ENCODE results near the gene PRKAR2A.

The PRKAR2A gene

DNA sequence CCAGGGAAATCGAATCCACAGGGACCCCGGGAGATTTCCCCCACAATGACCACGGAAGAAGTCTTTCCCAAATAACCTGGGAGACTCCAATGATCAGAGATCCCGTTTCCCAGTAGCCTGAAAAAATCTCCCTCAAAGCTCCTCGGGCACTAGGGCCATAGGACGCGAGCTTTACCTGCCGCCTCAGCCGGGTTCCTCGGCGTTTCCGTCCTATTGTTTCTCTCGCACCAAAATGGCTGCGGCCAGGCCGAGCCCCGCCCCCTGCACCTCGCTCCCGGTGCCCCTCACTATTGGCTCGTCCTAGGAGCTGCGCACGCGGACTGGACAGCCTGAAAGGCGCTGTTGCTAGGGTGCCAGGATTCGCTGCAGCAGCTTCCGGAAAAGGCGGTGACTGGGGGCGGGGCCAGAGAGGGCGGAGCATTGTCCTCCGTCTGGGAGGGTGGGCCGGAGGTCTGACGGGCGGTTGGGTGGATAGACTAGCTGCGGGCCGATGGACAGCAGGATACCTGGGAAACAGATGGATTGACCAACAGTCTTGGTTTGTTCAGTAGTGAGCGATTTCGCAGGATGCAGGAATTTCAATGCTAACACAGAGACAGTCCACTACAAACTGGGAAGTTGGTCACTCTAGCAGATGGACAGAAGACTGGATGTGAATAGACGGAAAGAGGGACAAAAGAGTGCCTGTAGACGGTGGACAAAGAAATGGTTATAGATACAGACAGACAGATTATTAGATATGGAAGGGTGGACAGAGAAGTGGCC is 130.5 kb downstream of the PRKAR2A start, which contains the start of gene IP6K2:
Gene IP6K2, minus strand, starts transcription at position 240 of the 765 bp plus-strand sequence. CDS start 21,930 bp downstream, outside the sequence.
- DNase-seq (ENCODE audit: low read depth, low spot score), result peak; percentile 97
- in situ Hi-C loops (cut with HindIII; ENCODE audit: low sequenced_read_pairs), result no loop called here
- no peak for TF ChIP-seq CTCF (IDR thresholded peaks at IDR 0.05; ENCODE audit: low read depth, low read length)
- H3K4me3 ChIP-seq (ENCODE audit: low read depth, low read length), result peak within 1 kb of the TSS; percentile 74

- DNase-seq (ENCODE audit: low read depth, low spot score), result no peak
- in situ Hi-C loops (cut with HindIII; ENCODE audit: low sequenced_read_pairs), result no loop called here
- TF ChIP-seq CTCF (IDR thresholded peaks at IDR 0.05; ENCODE audit: low read depth, low read length), result no peak
- H3K4me3 ChIP-seq (ENCODE audit: low read depth, low read length), result peak overlapping the region; percentile 74
Observed at GRCh38 chr3:48716508-48716981, 131.1 kb downstream of the PRKAR2A start.

- DNase-seq (ENCODE audit: low read depth, low spot score), result peak; percentile 30
- no peak for TF ChIP-seq CTCF (IDR thresholded peaks at IDR 0.05; ENCODE audit: low read depth, low read length)
- peak overlapping the region; percentile 74 for H3K4me3 ChIP-seq (ENCODE audit: low read depth, low read length)
- in situ Hi-C loops (cut with HindIII; ENCODE audit: low sequenced_read_pairs), result no loop called here
Observed at GRCh38 chr3:48715174-48715800, 132.4 kb downstream of the PRKAR2A start.

GRCh38 chr3:48711727-48712126 is 135.9 kb downstream of the PRKAR2A start:
- TF ChIP-seq CTCF (IDR thresholded peaks at IDR 0.05; ENCODE audit: low read depth, low read length), result no peak
- H3K4me3 ChIP-seq (ENCODE audit: low read depth, low read length), result no peak overlapping the region
- peak; percentile 31 for DNase-seq (ENCODE audit: low read depth, low spot score)
- in situ Hi-C loops (cut with HindIII; ENCODE audit: low sequenced_read_pairs), result no loop called here

GRCh38 chr3:48709051-48709461 is 138.6 kb downstream of the PRKAR2A start:
- no peak overlapping the region for H3K4me3 ChIP-seq (ENCODE audit: low read depth, low read length)
- in situ Hi-C loops (cut with HindIII; ENCODE audit: low sequenced_read_pairs), result no loop called here
- no peak for DNase-seq (ENCODE audit: low read depth, low spot score)
- no peak for TF ChIP-seq CTCF (IDR thresholded peaks at IDR 0.05; ENCODE audit: low read depth, low read length)

GRCh38 chr3:48708481-48708889 is 139.2 kb downstream of the PRKAR2A start:
- in situ Hi-C loops (cut with HindIII; ENCODE audit: low sequenced_read_pairs), result no loop called here
- TF ChIP-seq CTCF (IDR thresholded peaks at IDR 0.05; ENCODE audit: low read depth, low read length), result no peak
- no peak for DNase-seq (ENCODE audit: low read depth, low spot score)
- no peak overlapping the region for H3K4me3 ChIP-seq (ENCODE audit: low read depth, low read length)
